ENCODE data around the gene IP6K1. TPM values are rescaled to one million over a fixed set of nuclear protein-coding genes. Genes with fewer than 3 reads are reported as not detected.
A peak's percentile ranks its signal among the peaks of the same experiment; 100 is the strongest.
"Not testable (repeated sequence)": the region's sequence is repeated elsewhere in the genome, so short reads cannot be mapped to it uniquely, and the experiment has no call there.

Gene IP6K1
- polyA plus RNA-seq, 3 donors from 2014 or later: 18.2 to 43.6 (median 23.7) TPM

GRCh38 chr3:49701388-49702077 lies 84.8 kb downstream of the IP6K1 start:
- peaks cover 0 to 3% (median 0%) of the 10 kb centered on the region in 3 donors for H3K36me3 Mint-ChIP-seq
- no peak for DNase-seq
- peaks cover 0 to 2% (median 0%) of the 10 kb centered on the region in 3 donors for H3K27me3 Mint-ChIP-seq (ENCODE audit: low read depth in 3 of 3)
- no peaks in the 10 kb centered on the region for H3K9me3 Mint-ChIP-seq
- H3K4me3 Mint-ChIP-seq: no peak overlapping the region
- H3K27ac Mint-ChIP-seq: no peak overlapping the region
- peaks cover 0 to 2% of the 10 kb centered on the region in 2 donors for H3K4me1 Mint-ChIP-seq

- no peak overlapping the region for H3K27ac Mint-ChIP-seq
- no peak for DNase-seq
- H3K9me3 Mint-ChIP-seq: no peaks in the 10 kb centered on the region
- H3K4me3 Mint-ChIP-seq: no peak overlapping the region
- H3K36me3 Mint-ChIP-seq: peaks cover 0 to 3% (median 0%) of the 10 kb centered on the region in 3 donors
- H3K4me1 Mint-ChIP-seq: peaks cover 0 to 2% of the 10 kb centered on the region in 2 donors
- H3K27me3 Mint-ChIP-seq (ENCODE audit: low read depth in 3 of 3): peaks cover 0 to 2% (median 0%) of the 10 kb centered on the region in 3 donors
Measured at GRCh38 chr3:49700453-49701128, 85.8 kb downstream of the IP6K1 start.

- no peak for DNase-seq
- H3K9me3 Mint-ChIP-seq: no peaks in the 10 kb centered on the region
Measured at GRCh38 chr3:49700014-49700413, 86.3 kb downstream of the IP6K1 start.

GRCh38 chr3:49699281-49699979 lies 86.9 kb downstream of the IP6K1 start:
- Mint-ChIP-seq H3K4me1 (peaks cover under 1 to 2% of the 10 kb centered on the region in 2 donors), H3K9me3 (no peaks in the 10 kb centered on the region), H3K27me3 (ENCODE audit: low read depth in 3 of 3) (peaks cover 0 to 2% (median 0%) of the 10 kb centered on the region in 3 donors), H3K4me3 (no peak overlapping the region), H3K36me3 (peaks cover 0 to 3% (median 0%) of the 10 kb centered on the region in 3 donors), H3K27ac (no peak overlapping the region)
- no peak for DNase-seq

More at GRCh38 chr3:49700014-49700413, 86.3 kb downstream of the IP6K1 start:
- Mint-ChIP-seq H3K36me3 (peaks cover 0 to 3% (median 0%) of the 10 kb centered on the region in 3 donors), H3K4me1 (peaks cover 0 to 2% of the 10 kb centered on the region in 2 donors), H3K27ac (no peak overlapping the region), H3K27me3 (ENCODE audit: low read depth in 3 of 3) (peaks cover 0 to 2% (median 0%) of the 10 kb centered on the region in 3 donors), H3K4me3 (no peak overlapping the region)

- H3K27ac Mint-ChIP-seq: not testable (repeated sequence)
Measured at GRCh38 chr3:49695350-49696015, 90.9 kb downstream of the IP6K1 start.

GRCh38 chr3:49694409-49695070 lies 91.8 kb downstream of the IP6K1 start:
- H3K4me1 Mint-ChIP-seq: peaks cover 26 to 35% of the 10 kb centered on the region in 2 donors
- not testable (repeated sequence) for H3K27ac Mint-ChIP-seq; H3K36me3 Mint-ChIP-seq; DNase-seq; H3K27me3 Mint-ChIP-seq (ENCODE audit: low read depth in 3 of 3); H3K9me3 Mint-ChIP-seq; H3K4me3 Mint-ChIP-seq

More at GRCh38 chr3:49695350-49696015, 90.9 kb downstream of the IP6K1 start:
- H3K36me3 Mint-ChIP-seq; DNase-seq; H3K9me3 Mint-ChIP-seq; H3K27me3 Mint-ChIP-seq (ENCODE audit: low read depth in 3 of 3); H3K4me3 Mint-ChIP-seq: not testable (repeated sequence)
- H3K4me1 Mint-ChIP-seq: peaks cover 17 to 26% of the 10 kb centered on the region in 2 donors

GRCh38 chr3:49691481-49691880 lies 94.9 kb downstream of the IP6K1 start:
- H3K4me3 Mint-ChIP-seq: peak overlapping the region in 1 of 5 donors; percentile 96
- H3K36me3 Mint-ChIP-seq, H3K9me3 Mint-ChIP-seq, DNase-seq, H3K27ac Mint-ChIP-seq: not testable (repeated sequence)
- peaks cover 44 to 48% of the 10 kb centered on the region in 2 donors for H3K4me1 Mint-ChIP-seq
- H3K27me3 Mint-ChIP-seq (ENCODE audit: low read depth in 3 of 3): peaks cover 7 to 17% (median 8%) of the 10 kb centered on the region in 3 donors

GRCh38 chr3:49690856-49691255 lies 95.5 kb downstream of the IP6K1 start:
- not testable (repeated sequence) for DNase-seq, H3K9me3 Mint-ChIP-seq, H3K36me3 Mint-ChIP-seq
- H3K4me1 Mint-ChIP-seq: peaks cover 44 to 48% of the 10 kb centered on the region in 2 donors
- peak overlapping the region in 2 of 6 donors; percentile 34 to 93 for H3K27ac Mint-ChIP-seq
- peaks cover 7 to 17% (median 8%) of the 10 kb centered on the region in 3 donors for H3K27me3 Mint-ChIP-seq (ENCODE audit: low read depth in 3 of 3)
- peak overlapping the region; percentile 50 to 97 (median 96) for H3K4me3 Mint-ChIP-seq

GRCh38 chr3:49689908-49690624 lies 96.3 kb downstream of the IP6K1 start:
- not testable (repeated sequence) for H3K9me3 Mint-ChIP-seq, H3K36me3 Mint-ChIP-seq, DNase-seq
- Mint-ChIP-seq H3K4me1 (peaks cover 47 to 48% of the 10 kb centered on the region in 2 donors), H3K27ac (peak overlapping the region; percentile 93 to 98 (median 97)), H3K4me3 (peak overlapping the region; percentile 95 to 97 (median 96)), H3K27me3 (ENCODE audit: low read depth in 3 of 3) (peaks cover 8 to 17% (median 9%) of the 10 kb centered on the region in 3 donors)

- H3K4me3 Mint-ChIP-seq: peak within 1 kb of the TSS; percentile 95 to 97 (median 96)
- H3K9me3 Mint-ChIP-seq: no peaks in the 10 kb centered on the region
- peaks cover 8 to 17% (median 9%) of the 10 kb centered on the region in 3 donors for H3K27me3 Mint-ChIP-seq (ENCODE audit: low read depth in 3 of 3)
- DNase-seq: peak; percentile 93 to 94 (median 94)
- no peaks in the 10 kb centered on the region for H3K36me3 Mint-ChIP-seq
- H3K4me1 Mint-ChIP-seq: peaks cover 46 to 49% of the 10 kb centered on the region in 2 donors
- peak within 1 kb of the TSS; percentile 93 to 98 (median 97) for H3K27ac Mint-ChIP-seq
Measured at GRCh38 chr3:49689046-49689907, 97.1 kb downstream of the IP6K1 start, which contains the start of the genes MST1 and RNF123. TSS of gene MST1 (minus strand) at chr3:49689474. CDS start at chr3:49688691, 783 bp downstream. TSS of gene RNF123 (plus strand) at chr3:49689557. CDS start at chr3:49691166, 1,609 bp downstream.

- peak overlapping the region; percentile 95 to 97 (median 96) for H3K4me3 Mint-ChIP-seq
- peak overlapping the region; percentile 93 to 98 (median 97) for H3K27ac Mint-ChIP-seq
Measured at GRCh38 chr3:49688338-49689045, 97.8 kb downstream of the IP6K1 start.

More at GRCh38 chr3:49688338-49689045, 97.8 kb downstream of the IP6K1 start:
- not testable (repeated sequence) for H3K36me3 Mint-ChIP-seq, H3K9me3 Mint-ChIP-seq, DNase-seq
- Mint-ChIP-seq H3K27me3 (ENCODE audit: low read depth in 3 of 3) (peaks cover 8 to 17% (median 9%) of the 10 kb centered on the region in 3 donors), H3K4me1 (peaks cover 38 to 47% of the 10 kb centered on the region in 2 donors)
